Right lobe of liver (tissue), 6 donors: ENCODE results near the gene DKKL1. TPM values are rescaled to one million over a fixed set of nuclear protein-coding genes. Genes with fewer than 3 reads are reported as not detected.
A peak's percentile ranks its signal among the peaks of the same experiment; 100 is the strongest.

Experiments
- ATAC-seq, 4 donors: fragments of 200-7000 bp; cut with Tn5 transposase; one replicate each; pipeline ENCODE4 v1.9.1; 2020; ENCODE audit warnings: mild to moderate bottlenecking in 4 of 4, moderate library complexity in 4 of 4
- DNase-seq, 3 donors: peaks; one replicate each; pipeline ENCODE4 v3.0.0-alpha.2; 2020
- H3K27ac ChIP-seq, 3 donors: fragments of 200-600 bp; one replicate each; pipeline ENCODE4 v1.8.0; 2022
- H3K27me3 ChIP-seq, 2 donors: fragments of 200-600 bp; one replicate each; pipeline ENCODE4 v1.8.0; 2022
- H3K36me3 ChIP-seq, 4 donors: fragments of 200-600 bp; sonication (generic) in 1 of 4; one replicate each; pipeline versions ENCODE4 v1.5.1 to v1.8.0; 2017 to 2022; ENCODE audit warnings: control low read depth in 1 of 4
- H3K4me1 ChIP-seq, 4 donors: fragments of 200-600 bp; sonication (generic) in 1 of 4; one replicate each; pipeline versions ENCODE4 v1.5.1 to v1.8.0; 2017 to 2022; ENCODE audit warnings: control low read depth in 1 of 4
- H3K4me3 ChIP-seq, 3 donors: fragments of 200-600 bp; one replicate each; pipeline ENCODE4 v1.8.0; 2022
- H3K9me3 ChIP-seq, 4 donors: fragments of 200-600 bp; sonication (generic) in 1 of 4; one replicate each; pipeline versions ENCODE4 v1.5.1 to v1.8.0; 2017 to 2022; ENCODE audit warnings: control low read depth in 1 of 4
- POLR2A ChIP-seq: fragments of 450-650 bp; IDR thresholded peaks from one replicate; pipeline ENCODE4 v1.6.1; 2017; ENCODE audit warnings: antibody characterized with exemption, mild to moderate bottlenecking
- WGBS: methylation state at CpG from one replicate; pipeline ENCODE4 v1.1.6; 2018; ENCODE audit warnings: low coverage, low lambda C conversion rate; ENCODE audit not compliant: insufficient coverage; ENCODE audit errors: missing lambda C conversion rate; 5-methylcytosine and 5-hydroxymethylcytosine counted together
- intact Hi-C, 2 donors: fragments of 100-400 bp; cut with DNase I; formaldehyde crosslinking; loops; one replicate each; pipeline versions ENCODE4 v1.11.2 to v1.14.1; 2022
- total RNA-seq, 6 experiments: library from RNA; depleted of rRNA in 2 of 6; stranded (reverse); fragments of >200 nt in 2 of 6; fragmentation: NEBNext Ultra II Directional in 3 of 6; extraction: Animal tissue kit (Norgen Biotek cat#: 25700) in 3 of 6; gene quantifications; one replicate each; pipeline versions ENCODE4 v1.1.0 to v1.2.4, GENCODE V29; 2016 to 2023
- TF ChIP-seq, protein P1 (sequence below), 4 donors: fragments of 200-600 bp in 3 of 4; fragments of 450-650 bp in 1 of 4; IDR thresholded peaks; one replicate each; pipeline versions ENCODE4 v1.5.1 to v1.8.0; 2016 to 2022; ENCODE audit warnings: antibody characterized with exemption in 4 of 4, mild to moderate bottlenecking in 2 of 4
- donor health status: DM: no; HTN: yes; CAD: no.
- donor health status: DM: no; HTN: no; CAD: no.
- donor health status: DM: no; HTN: no; CAD: no.
- donor health status: DM: no; HTN: yes; CAD: no.
- donor health status: DM: no; HTN: yes; CAD: no.

The DKKL1 gene
- total RNA-seq, 6 experiments from 2014 or later = not detected

DNA sequence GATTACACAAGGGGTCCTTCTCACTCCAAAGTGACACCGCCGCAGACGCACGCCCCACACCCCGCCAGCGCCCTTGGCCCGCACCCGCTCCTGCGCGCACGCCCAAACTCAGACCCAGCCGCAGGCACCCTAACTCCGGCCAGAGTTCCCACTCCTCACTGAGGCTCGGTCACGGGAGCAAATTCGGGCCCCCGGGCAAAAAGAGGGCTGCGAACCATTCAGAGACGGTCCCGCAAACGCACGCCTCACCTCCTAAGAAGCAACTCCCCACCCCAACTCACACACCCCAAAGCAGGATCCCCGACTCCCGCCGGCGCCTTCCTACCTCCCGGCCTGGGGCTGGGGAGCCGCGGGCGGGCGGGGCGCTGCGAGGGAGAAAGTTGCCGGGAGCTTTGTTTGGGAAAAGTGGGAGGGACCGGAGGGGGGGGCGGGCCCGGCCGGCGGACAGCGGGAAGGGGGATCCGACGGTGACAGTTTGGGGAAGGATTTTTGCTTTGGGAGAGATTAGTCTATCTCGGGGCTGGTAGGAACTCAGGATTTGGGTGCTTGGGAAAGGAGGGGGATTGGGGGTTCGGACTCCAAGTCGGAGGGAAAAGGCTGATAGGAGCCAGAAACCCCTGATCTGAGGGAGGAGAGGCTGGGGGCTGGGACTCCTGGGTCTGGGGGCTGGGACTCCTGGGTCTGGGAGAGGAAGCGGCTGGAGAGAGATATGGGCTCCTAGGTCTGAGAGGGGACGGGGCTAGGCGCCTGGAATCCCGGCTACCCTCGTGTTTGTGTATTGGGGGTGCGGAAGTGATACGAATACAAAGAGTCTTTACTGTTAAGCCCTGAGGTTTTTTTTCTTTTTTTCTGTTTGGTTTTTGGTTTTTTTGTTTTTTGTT lies 1.4 kb upstream of the DKKL1 start, which contains the start of gene TEAD2:
TSS of gene TEAD2 (minus strand) at position 369 of the 881 bp plus-strand sequence. CDS start 2,341 bp downstream, outside the sequence.
- DNase-seq = peak; percentile 72 to 85 (median 77)
- peak; percentile 39 to 47 (median 44) for ATAC-seq
- peak within 1 kb of the TSS; percentile 68 to 88 (median 78) for H3K27ac ChIP-seq
- H3K4me3 ChIP-seq = peak within 1 kb of the TSS; percentile 62 to 70 (median 70)
- TF ChIP-seq, protein P1, sequence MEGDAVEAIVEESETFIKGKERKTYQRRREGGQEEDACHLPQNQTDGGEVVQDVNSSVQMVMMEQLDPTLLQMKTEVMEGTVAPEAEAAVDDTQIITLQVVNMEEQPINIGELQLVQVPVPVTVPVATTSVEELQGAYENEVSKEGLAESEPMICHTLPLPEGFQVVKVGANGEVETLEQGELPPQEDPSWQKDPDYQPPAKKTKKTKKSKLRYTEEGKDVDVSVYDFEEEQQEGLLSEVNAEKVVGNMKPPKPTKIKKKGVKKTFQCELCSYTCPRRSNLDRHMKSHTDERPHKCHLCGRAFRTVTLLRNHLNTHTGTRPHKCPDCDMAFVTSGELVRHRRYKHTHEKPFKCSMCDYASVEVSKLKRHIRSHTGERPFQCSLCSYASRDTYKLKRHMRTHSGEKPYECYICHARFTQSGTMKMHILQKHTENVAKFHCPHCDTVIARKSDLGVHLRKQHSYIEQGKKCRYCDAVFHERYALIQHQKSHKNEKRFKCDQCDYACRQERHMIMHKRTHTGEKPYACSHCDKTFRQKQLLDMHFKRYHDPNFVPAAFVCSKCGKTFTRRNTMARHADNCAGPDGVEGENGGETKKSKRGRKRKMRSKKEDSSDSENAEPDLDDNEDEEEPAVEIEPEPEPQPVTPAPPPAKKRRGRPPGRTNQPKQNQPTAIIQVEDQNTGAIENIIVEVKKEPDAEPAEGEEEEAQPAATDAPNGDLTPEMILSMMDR (IDR thresholded peaks at IDR 0.05) = no peak
- peak; percentile 1 for TF ChIP-seq POLR2A
- no peaks in the 10 kb centered on the region for H3K9me3 ChIP-seq
- H3K36me3 ChIP-seq = no peaks in the 10 kb centered on the region
- intact Hi-C loops = no loop called here
- H3K4me1 ChIP-seq = peaks cover 0 to 8% (median 3%) of the 10 kb centered on the region in 4 donors
- H3K27me3 ChIP-seq = no peaks in the 10 kb centered on the region
- 1% methylated on average over 36 of the region's 52 CpGs for WGBS

DNA sequence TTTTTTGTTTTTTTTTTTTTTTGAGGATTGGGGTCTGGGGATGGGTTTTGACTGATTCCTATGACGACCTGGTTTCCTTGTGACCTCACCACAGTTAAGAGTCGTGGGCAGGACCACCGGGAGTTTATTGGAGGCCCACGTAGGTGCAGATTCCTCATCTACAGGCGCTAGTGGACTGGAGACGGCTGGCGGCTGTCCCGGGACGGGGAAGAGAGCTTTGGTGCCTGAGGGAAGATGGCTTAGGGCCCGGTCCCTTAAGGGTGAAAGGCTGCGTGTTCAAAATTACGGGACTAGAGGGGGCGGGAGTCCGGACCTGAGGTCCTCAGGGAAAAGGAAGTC lies 779 bp upstream of the DKKL1 start:
- DNase-seq = peak; percentile 41 to 65 (median 59)
- WGBS = 1% methylated on average over 14 of the region's 14 CpGs
- no peaks in the 10 kb centered on the region for H3K27me3 ChIP-seq
- peak overlapping the region in 2 of 3 donors; percentile 68 to 88 for H3K27ac ChIP-seq
- H3K9me3 ChIP-seq = no peaks in the 10 kb centered on the region
- no peaks in the 10 kb centered on the region for H3K36me3 ChIP-seq
- H3K4me1 ChIP-seq = peaks cover 0 to 8% (median 3%) of the 10 kb centered on the region in 4 donors
- ATAC-seq = peak in 2 of 4 donors; percentile 1 to 4
- TF ChIP-seq, protein P1 (IDR thresholded peaks at IDR 0.05) = no peak
- TF ChIP-seq POLR2A = no peak
- H3K4me3 ChIP-seq = peak overlapping the region in 2 of 3 donors; percentile 9 to 62
- intact Hi-C loops = no loop called here

DNA sequence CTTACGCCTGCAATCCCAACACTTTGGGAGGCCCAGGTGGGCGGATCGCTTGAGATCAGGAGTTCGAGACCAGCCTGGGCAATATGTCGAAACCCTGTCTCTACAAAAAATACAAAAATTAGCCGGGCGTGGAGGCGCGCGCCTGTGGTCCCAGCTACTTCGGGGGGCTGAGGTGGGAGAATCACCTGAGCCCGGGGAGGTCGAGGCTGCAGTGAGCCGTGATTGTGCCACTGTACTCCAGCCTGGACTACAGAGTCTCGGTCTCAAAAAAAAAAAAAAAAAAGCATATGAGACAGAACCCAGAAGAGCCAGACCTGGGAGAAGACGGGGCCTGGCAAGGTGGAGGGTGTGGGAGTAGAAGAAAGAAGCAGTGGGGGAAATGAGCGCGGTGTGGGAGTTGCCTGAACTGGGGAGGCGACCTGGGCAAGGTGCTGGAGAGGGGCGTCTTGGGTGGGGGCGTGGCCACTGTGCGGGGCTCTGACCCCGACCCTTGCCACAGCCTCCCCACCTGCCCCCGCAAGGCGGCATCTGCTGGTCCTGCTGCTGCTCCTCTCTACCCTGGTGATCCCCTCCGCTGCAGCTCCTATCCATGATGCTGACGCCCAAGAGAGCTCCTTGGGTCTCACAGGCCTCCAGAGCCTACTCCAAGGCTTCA lies 533 bp downstream of the DKKL1 start:
- Histone ChIP-seq H3K36me3 (no peaks in the 10 kb centered on the region), H3K27me3 (no peaks in the 10 kb centered on the region), H3K9me3 (no peaks in the 10 kb centered on the region), H3K4me1 (peaks cover 0 to 8% (median 3%) of the 10 kb centered on the region in 4 donors), H3K4me3 (peak overlapping the region in 2 of 3 donors; percentile 31 to 36), H3K27ac (no peak overlapping the region)
- DNase-seq = no peak
- no peak for ATAC-seq
- WGBS = 71% methylated on average over 13 of the region's 27 CpGs
- intact Hi-C loops = no loop called here
- TF ChIP-seq, protein P1 (IDR thresholded peaks at IDR 0.05) = no peak
- TF ChIP-seq POLR2A = no peak

DNA sequence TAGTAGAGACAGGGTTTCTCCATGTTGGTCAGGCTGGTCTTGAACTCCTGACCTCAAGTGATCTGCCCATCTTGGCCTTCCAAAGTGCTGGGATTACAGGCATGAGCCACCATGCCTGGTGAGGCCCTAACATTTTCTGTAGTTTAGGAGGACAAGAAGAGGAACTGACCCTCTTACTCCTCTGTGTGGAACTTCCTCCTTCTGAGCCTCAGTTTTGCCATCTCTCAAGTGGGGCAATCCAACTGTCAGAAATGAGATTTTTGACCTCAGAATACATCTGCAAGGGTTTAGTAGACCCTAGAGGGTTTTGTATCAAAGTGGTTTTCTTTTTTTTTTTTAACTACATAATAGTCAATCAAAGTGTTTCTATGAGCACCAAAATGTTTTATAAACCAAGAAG lies 2.4 kb downstream of the DKKL1 start:
- H3K9me3 ChIP-seq = no peaks in the 10 kb centered on the region
- H3K4me1 ChIP-seq = peaks cover 0 to 8% (median 3%) of the 10 kb centered on the region in 4 donors
- H3K27ac ChIP-seq = no peak overlapping the region
- no peak overlapping the region for H3K4me3 ChIP-seq
- no peaks in the 10 kb centered on the region for H3K36me3 ChIP-seq
- DNase-seq = no peak
- H3K27me3 ChIP-seq = no peaks in the 10 kb centered on the region
- no peak for ATAC-seq
- TF ChIP-seq POLR2A = no peak
- TF ChIP-seq, protein P1 (IDR thresholded peaks at IDR 0.05) = no peak
- intact Hi-C loops = no loop called here
